Pancreas (tissue), 10 donors: ENCODE data around the gene HTR1A. TPM values are rescaled to one million over a fixed set of nuclear protein-coding genes. Genes with fewer than 3 reads are reported as not detected.

Source experiments
- ATAC-seq, 4 donors: fragments of 200-7000 bp; cut with Tn5 transposase; one replicate each; pipeline versions ENCODE4 v1.8.0 to v1.9.1; 2020; ENCODE audit warnings: mild to moderate bottlenecking in 4 of 4, moderate library complexity in 4 of 4
- DNase-seq, 6 donors: peaks; one replicate each; pipeline ENCODE4 v3.0.0-alpha.2; 2020
- FAIRE-seq: peaks from 2 replicates; lab custom pipeline; 2012; peaks lifted over from hg19 to GRCh38; lab: Jason Lieb, UNC
- H3K27ac ChIP-seq, 4 donors: fragments of 200-600 bp; sonication (generic); 1 replicate in 3 of 4; 2 replicates in 1 of 4; pipeline versions ENCODE4 v1.5.0 to v1.8.0; 2020
- H3K27me3 ChIP-seq, 4 donors: fragments of 200-600 bp; one replicate each; pipeline ENCODE4 v1.8.0; 2021
- H3K36me3 ChIP-seq, 3 donors: fragments of 200-600 bp; sonication (generic) in 1 of 3; one replicate each; pipeline versions ENCODE4 v1.5.0 to v1.8.0; 2020 to 2021
- H3K4me1 ChIP-seq, 3 donors: fragments of 200-600 bp; one replicate each; pipeline ENCODE4 v1.8.0; 2021
- H3K4me3 ChIP-seq, 4 donors: fragments of 200-600 bp; sonication (generic) in 2 of 4; one replicate each; pipeline versions ENCODE4 v1.5.0 to v1.8.0; 2020 to 2021
- H3K9me3 ChIP-seq, 4 donors: fragments of 200-600 bp; one replicate each; pipeline ENCODE4 v1.8.0; 2021
- CTCF ChIP-seq, 4 donors: fragments of 200-600 bp; sonication (generic) in 3 of 4; IDR thresholded peaks; one replicate each; pipeline versions ENCODE4 v1.5.0 to v1.8.0; 2021; ENCODE audit warnings: antibody characterized with exemption in 4 of 4
- WGBS, 2 donors: extraction: QIAGEN DNeasy Blood & Tissue Kit; methylation state at CpG; one replicate each; pipeline ENCODE4 v1.1.7; 2013; 5-methylcytosine and 5-hydroxymethylcytosine counted together
- intact Hi-C, 3 donors: fragments of 100-400 bp; cut with DNase I; formaldehyde crosslinking; loops; one replicate each; pipeline versions ENCODE4 v1.11.1 to v1.14.2; 2022
- polyA plus RNA-seq, 2 donors: library from polyadenylated mRNA; stranded (reverse); fragments of 200-250 nt; gene quantifications; one replicate each; pipeline ENCODE4 v1.2.3, GENCODE V29; 2013
- total RNA-seq, 6 donors: library from RNA; stranded (reverse); fragmentation: NEBNext Ultra II Directional in 4 of 6; extraction: Animal tissue kit (Norgen Biotek cat#: 25700) in 4 of 6; gene quantifications; one replicate each; pipeline versions ENCODE4 v1.2.1 to v1.2.4, GENCODE V29; 2021 to 2023
- donor health status: healthy with polysubstance abuse.
- donor health status: DM: no; HTN: no; CAD: no; lungs with moderate emphysema.
- donor health status: DM: no; HTN: no; CAD: no.
- donor health status: control.
- donor health status: control.
- donor health status: Bipolar disorder and iron deficiency.
- donor health status: DM: yes; HTN: yes; CAD: no.
- donor health status: DM: no; HTN: no; CAD: no.
- donor health status: DM: no; HTN: no; CAD: no.
- donor health status: DM: yes; HTN: yes; CAD: no.

HTR1A gene
- total and polyA plus RNA-seq, 8 donors: not detected

- intact Hi-C loops: no loop called here
- no peak for TF ChIP-seq CTCF (IDR thresholded peaks at IDR 0.05)
- no peaks in the 10 kb centered on the region for H3K27me3 ChIP-seq
- H3K9me3 ChIP-seq: no peaks in the 10 kb centered on the region
- no peak for DNase-seq
- no peak overlapping the region for H3K4me3 ChIP-seq
- H3K27ac ChIP-seq: no peak overlapping the region
- no peak for FAIRE-seq
- no peaks in the 10 kb centered on the region for H3K36me3 ChIP-seq
- 92 to 95% methylated on average over 1 of the region's 1 CpG for WGBS, 2 donors
- no peak for ATAC-seq
- H3K4me1 ChIP-seq: no peaks in the 10 kb centered on the region
Observed at GRCh38 chr5:63935103-63935502, 27.1 kb downstream of the HTR1A start.

- intact Hi-C loops: no loop called here
- FAIRE-seq (no peak), DNase-seq (no peak), ATAC-seq (no peak)
- no peaks in the 10 kb centered on the region for H3K4me1 ChIP-seq
- no peaks in the 10 kb centered on the region for H3K36me3 ChIP-seq
- 82 to 87% methylated on average over 1 of the region's 1 CpG for WGBS, 2 donors
- no peaks in the 10 kb centered on the region for H3K27me3 ChIP-seq
- TF ChIP-seq CTCF (IDR thresholded peaks at IDR 0.05): no peak
- no peak overlapping the region for H3K4me3 ChIP-seq
- no peaks in the 10 kb centered on the region for H3K9me3 ChIP-seq
- no peak overlapping the region for H3K27ac ChIP-seq
Observed at GRCh38 chr5:63931836-63932235, 30.4 kb downstream of the HTR1A start.

- 81% methylated on average over 3 of the region's 3 CpGs for WGBS, 2 donors
- H3K4me3 ChIP-seq: no peak overlapping the region
- intact Hi-C loops: no loop called here
Observed at GRCh38 chr5:63928451-63928850, 33.8 kb downstream of the HTR1A start.

GRCh38 chr5:63923914-63924313 lies 38.3 kb downstream of the HTR1A start:
- H3K4me3 ChIP-seq: no peak overlapping the region
- H3K9me3 ChIP-seq: no peaks in the 10 kb centered on the region
- whole genome bisulfite sequencing, 2 donors: 36 to 47% methylated on average over 3 of the region's 3 CpGs
- no peaks in the 10 kb centered on the region for H3K27me3 ChIP-seq
- intact Hi-C loops: no loop called here
- DNase-seq: peak in 4 of 6 donors; percentile 70 to 89 (median 82)
- peaks cover 0 to 6% (median 0%) of the 10 kb centered on the region in 3 donors for H3K4me1 ChIP-seq
- TF ChIP-seq CTCF (IDR thresholded peaks at IDR 0.05): no peak
- ATAC-seq: peak; percentile 88 to 96 (median 92)
- no peaks in the 10 kb centered on the region for H3K36me3 ChIP-seq
- no peak for FAIRE-seq
- peak overlapping the region in 2 of 4 donors; percentile 44 to 59 for H3K27ac ChIP-seq

More at GRCh38 chr5:63928451-63928850, 33.8 kb downstream of the HTR1A start:
- Histone ChIP-seq H3K27me3 (no peaks in the 10 kb centered on the region), H3K27ac (no peak overlapping the region), H3K36me3 (no peaks in the 10 kb centered on the region), H3K4me1 (no peaks in the 10 kb centered on the region), H3K9me3 (no peaks in the 10 kb centered on the region)
- FAIRE-seq (no peak), ATAC-seq (no peak), DNase-seq (no peak)
- no peak for TF ChIP-seq CTCF (IDR thresholded peaks at IDR 0.05)

GRCh38 chr5:63919763-63920478 lies 42.3 kb downstream of the HTR1A start:
- ATAC-seq: peak; percentile 36 to 71 (median 64)
- peak in 3 of 6 donors; percentile 16 to 45 (median 33) for DNase-seq
- intact Hi-C loops: no loop called here
- FAIRE-seq: no peak
- H3K27me3 ChIP-seq: no peaks in the 10 kb centered on the region
- WGBS, 2 donors: 29 to 32% methylated on average over 7 of the region's 7 CpGs
- no peaks in the 10 kb centered on the region for H3K36me3 ChIP-seq
- peaks cover 0 to 6% (median 0%) of the 10 kb centered on the region in 3 donors for H3K4me1 ChIP-seq
- TF ChIP-seq CTCF (IDR thresholded peaks at IDR 0.05): no peak
- H3K27ac ChIP-seq: peak overlapping the region in 1 of 4 donors; percentile 34
- H3K9me3 ChIP-seq: no peaks in the 10 kb centered on the region
- H3K4me3 ChIP-seq: no peak overlapping the region
